ENCODE measurements around the gene IFIT5.
"Not testable (repeated sequence)": the region's sequence is repeated elsewhere in the genome, so short reads cannot be mapped to it uniquely, and the experiment has no call there.

Gene IFIT5

GRCh38 chr10:89414146-89414878 is at the start of gene IFIT5:
Gene IFIT5 (plus strand): TSS chr10:89414568. CDS start chr10:89414799, 231 bp downstream.
- peak; percentile 80 for DNase-seq (ENCODE audit: low spot score)

- no peak for DNase-seq (ENCODE audit: low spot score)
Measured at GRCh38 chr10:89367529-89367928, 46.8 kb upstream of the IFIT5 start.

DNA sequence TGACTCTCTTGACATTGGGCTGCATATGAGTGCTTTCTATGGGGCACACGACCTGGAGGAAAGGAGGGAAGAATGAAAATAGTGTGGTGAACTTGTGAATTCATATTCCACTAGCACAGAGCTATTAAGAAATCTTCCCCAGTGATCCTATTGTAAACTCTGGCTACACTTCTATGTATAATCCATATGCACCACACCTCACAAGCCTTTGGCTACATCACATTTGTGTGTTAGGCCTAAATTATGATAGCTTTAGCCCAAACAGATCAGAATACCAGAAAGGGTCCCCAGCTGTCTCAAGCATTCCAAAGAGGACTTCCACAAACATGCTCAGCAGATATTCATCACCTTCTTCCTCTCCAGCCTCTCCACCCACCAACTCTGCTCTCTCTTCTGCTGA is 46.2 kb upstream of the IFIT5 start:
- no peak for DNase-seq (ENCODE audit: low spot score)

- peak; percentile 82 for DNase-seq (ENCODE audit: low spot score)
Measured at GRCh38 chr10:89369156-89370105, 44.9 kb upstream of the IFIT5 start.

DNA sequence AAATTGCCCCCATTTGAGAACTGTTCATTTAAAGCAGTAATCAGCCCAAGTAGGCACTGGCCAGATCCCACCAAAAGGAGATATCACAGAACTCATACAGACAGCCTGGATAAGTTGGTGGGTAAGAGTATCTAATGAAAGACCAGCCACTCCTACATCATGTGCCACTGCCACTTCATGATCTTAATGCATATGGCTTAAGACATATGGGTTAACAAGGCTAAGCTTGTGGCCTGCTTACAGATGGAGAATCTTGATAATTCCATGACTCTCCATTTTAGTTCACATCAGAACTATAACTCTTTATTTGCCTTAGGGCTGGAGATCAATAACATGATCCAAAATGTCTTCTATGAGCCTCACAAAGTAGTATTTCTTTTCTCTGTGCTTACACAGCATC is 43.3 kb upstream of the IFIT5 start:
- DNase-seq (ENCODE audit: low spot score), result no peak

DNA sequence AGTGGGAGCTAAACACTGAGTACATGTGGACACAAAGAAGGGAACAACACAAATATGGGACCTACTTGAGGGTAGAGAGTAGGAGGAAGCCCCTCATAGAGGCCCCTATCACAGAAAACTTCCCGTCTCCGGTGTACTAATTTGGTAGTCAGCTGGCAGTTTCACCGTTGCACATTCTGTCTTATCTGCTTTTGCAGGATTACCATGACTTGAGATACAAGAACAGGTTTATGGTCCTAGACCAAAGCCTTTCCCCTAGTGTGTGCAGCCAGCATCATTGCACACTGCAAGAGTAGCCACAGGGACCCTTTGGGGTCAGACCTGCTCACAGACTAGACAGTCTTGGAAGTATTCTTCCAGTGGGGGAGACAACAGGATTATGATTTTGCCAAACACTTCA is 42.4 kb upstream of the IFIT5 start:
- no peak for DNase-seq (ENCODE audit: low spot score)

GRCh38 chr10:89373916-89374711 is 40.3 kb upstream of the IFIT5 start:
- DNase-seq (ENCODE audit: low spot score), result peak; percentile 98

DNA sequence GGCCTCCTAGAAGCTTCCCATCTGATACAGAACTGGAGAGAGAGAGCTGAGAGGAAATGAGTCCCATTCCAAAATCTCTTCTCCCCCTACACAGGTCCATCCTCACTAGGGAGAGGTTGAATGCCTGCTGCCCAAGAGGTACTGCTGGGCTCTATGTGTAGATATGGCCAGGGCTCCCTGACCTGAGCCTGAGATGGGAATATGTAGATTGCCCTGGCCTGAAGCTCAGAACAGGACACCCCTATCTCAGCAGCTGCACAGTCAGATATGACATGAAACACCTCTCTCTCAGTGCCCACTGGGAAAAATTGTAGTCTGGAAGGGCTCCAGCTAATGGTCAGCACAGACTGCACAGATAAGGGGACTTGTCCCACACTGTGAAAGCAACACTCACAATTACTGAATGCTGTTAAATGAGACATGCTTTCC is 39.6 kb upstream of the IFIT5 start:
- no peak for DNase-seq (ENCODE audit: low spot score)

GRCh38 chr10:89377705-89378637 is 36.4 kb upstream of the IFIT5 start, which contains the start of gene IFIT1B:
Gene IFIT1B (plus strand): TSS chr10:89378056. CDS start chr10:89378136, 80 bp downstream.
- DNase-seq (ENCODE audit: low spot score), result no peak

DNA sequence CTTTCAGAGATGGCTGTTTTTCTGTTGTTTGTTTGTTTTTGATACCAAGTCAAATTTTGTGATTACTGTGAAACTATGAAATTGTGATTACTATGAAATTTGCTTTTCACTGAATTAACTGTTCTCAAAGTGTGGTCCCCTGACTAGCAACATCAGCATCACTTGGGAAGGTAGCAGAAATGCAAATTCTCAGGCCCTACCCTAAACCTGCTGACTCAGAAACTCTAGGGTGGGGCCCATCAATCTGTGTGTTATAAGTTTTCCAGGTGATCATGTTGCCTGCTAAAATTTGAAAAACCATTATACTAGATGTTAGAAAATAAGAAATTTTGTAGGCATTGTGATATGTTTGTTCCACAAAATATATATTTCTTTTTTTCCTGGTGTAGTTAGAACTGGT is 35.3 kb upstream of the IFIT5 start:
- no peak for DNase-seq (ENCODE audit: low spot score)

DNA sequence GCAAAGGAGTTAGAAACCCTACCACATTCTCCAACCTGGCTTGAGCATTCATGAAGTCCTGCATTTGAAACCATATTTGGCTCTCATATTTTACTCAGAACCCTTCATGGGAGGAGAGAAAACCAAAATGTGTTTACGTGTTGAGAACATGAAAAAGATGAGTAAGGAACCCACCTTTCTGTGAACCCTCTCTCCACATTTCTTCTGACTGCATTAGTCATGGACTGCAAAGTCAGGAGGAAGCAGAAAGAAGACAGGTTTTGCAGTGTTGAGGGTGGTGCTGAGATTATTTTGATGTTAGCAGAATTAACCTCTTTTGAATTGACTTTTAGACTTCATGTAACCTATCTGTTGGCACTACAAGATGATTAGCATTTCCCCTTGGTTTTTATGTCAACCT is 31.6 kb upstream of the IFIT5 start:
- DNase-seq (ENCODE audit: low spot score), result no peak

GRCh38 chr10:89384474-89385340 is 29.7 kb upstream of the IFIT5 start:
- no peak for DNase-seq (ENCODE audit: low spot score)

DNA sequence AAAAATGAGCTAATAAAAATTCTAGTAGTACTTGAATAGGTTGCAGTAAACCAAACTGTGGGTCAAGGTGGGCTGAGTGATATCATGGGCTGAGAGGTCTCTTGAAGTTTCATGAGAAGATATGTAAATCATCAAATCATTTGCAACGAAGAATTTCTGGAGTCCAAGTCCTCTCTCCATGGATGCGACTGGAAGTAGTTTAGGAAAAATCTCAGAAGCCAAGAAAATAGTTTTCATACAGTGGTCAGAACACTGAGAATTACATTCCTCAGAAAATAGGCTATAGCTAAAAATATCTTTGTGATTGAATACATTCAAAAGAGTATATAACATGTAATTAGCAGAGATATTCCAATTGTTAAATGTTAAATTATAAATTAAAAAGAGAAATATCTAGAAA is 25.6 kb upstream of the IFIT5 start:
- DNase-seq (ENCODE audit: low spot score), result no peak

DNA sequence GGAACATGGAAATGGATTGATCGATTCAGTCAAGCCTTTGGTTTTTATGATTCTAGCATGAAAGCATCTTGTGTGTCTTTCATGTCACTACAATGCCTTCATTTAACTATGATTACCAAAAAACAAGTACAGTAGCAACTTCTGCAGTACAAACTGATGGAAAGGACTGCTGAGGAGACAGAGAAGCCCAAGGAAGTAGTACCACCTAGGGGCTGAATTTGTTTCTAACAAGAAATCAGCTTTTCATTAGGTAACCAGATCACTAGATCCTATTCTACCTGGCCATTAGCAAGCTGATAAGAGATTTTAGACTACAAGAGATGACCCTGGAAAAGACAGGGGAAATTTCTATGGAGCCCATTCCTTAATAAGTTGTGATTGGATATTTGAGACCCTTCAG is 25.1 kb upstream of the IFIT5 start:
- peak; percentile 82 for DNase-seq (ENCODE audit: low spot score)

DNA sequence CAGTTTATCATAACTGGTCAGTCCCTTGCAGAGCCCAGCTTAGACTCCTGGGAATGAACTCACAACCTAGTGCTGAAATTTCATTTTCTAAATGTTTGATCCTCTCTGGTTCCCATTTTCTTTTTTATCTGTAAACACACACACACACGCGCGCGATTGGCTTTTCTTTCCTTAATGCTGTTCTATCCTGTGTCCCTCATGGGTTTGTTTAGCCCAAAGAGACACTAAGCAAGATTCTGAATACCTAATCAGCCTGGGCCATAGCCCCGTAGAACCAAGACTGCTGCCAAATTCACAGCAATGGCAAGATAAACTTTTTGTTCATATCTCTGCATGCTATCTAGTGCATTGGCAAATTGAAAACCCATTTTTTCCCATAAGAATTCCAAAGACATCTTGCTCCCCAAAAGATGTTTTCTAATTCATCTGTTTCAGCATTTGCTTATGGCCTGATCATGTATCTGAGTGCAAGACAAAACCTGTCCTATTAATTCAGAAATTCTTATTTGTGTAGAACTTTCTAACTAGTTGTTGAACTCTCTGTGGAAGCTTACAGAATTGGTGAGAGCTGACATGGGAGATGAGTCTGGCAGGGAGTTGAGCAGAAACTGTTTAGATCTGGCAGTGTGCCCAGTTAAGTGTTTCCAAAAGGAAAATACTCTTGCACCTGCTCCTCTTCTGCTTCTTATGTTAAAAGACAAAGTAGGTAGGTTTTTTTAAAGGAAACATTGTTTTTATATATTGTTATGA is 23.7 kb upstream of the IFIT5 start:
- peak; percentile 47 for DNase-seq (ENCODE audit: low spot score)

DNA sequence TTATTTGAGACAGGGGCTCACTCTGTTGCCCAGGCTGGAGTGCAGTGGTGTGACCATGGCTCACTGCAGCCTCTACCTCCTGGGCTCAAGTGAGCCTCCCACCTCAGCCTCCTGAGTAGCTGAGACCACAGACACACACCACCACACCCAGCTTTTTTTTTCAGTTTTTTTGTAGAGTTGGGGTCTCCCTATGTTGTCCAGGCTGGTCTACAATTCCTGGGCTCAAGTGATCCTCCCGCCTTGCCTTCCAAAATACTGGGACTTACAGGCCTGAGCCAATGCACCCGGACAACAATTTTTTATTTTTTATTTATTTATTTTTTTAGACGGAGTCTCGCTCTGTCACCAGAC is 23.2 kb upstream of the IFIT5 start:
- not testable (repeated sequence) for DNase-seq (ENCODE audit: low spot score)

- peak; percentile 93 for DNase-seq (ENCODE audit: low spot score)
Measured at GRCh38 chr10:89391907-89392756, 22.2 kb upstream of the IFIT5 start, which contains the start of gene IFIT1. Gene IFIT1 (plus strand): TSS chr10:89392623. CDS start chr10:89392713, 90 bp downstream.

GRCh38 chr10:89392974-89393373 is 21.4 kb upstream of the IFIT5 start:
- DNase-seq (ENCODE audit: low spot score), result peak; percentile 58
